ENCODE data around the gene HACE1.
"Not testable (repeated sequence)": the region's sequence is repeated elsewhere in the genome, so short reads cannot be mapped to it uniquely, and the experiment has no call there.

HACE1 gene

DNA sequence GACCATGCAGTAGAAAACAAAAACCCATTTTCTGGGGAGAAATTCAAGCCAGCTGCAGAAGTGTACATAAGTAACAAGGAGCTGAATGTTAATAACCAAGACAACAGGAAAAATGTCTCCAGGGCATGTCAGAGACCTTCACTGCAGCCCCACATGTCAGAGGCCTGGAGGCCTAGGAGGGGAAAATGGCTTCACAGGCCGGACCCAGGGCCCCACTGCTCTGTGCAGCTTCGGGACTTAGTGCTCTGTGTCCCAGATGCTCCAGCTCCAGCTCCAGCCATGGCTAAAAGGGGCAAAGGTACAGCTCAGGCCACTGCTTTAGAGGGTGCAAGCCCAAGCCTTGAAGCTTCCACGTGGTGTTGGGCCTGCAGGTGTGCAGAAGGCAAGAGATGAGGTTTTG is 43.6 kb downstream of the HACE1 start:
- no peak for DNase-seq (ENCODE audit: low read depth)
- no peak overlapping the region for H3K4me3 ChIP-seq (ENCODE audit: low read length)
- TF ChIP-seq, protein P1, sequence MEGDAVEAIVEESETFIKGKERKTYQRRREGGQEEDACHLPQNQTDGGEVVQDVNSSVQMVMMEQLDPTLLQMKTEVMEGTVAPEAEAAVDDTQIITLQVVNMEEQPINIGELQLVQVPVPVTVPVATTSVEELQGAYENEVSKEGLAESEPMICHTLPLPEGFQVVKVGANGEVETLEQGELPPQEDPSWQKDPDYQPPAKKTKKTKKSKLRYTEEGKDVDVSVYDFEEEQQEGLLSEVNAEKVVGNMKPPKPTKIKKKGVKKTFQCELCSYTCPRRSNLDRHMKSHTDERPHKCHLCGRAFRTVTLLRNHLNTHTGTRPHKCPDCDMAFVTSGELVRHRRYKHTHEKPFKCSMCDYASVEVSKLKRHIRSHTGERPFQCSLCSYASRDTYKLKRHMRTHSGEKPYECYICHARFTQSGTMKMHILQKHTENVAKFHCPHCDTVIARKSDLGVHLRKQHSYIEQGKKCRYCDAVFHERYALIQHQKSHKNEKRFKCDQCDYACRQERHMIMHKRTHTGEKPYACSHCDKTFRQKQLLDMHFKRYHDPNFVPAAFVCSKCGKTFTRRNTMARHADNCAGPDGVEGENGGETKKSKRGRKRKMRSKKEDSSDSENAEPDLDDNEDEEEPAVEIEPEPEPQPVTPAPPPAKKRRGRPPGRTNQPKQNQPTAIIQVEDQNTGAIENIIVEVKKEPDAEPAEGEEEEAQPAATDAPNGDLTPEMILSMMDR (conservative IDR thresholded peaks at IDR 0.05; ENCODE audit: low read depth, low read length): no peak

DNA sequence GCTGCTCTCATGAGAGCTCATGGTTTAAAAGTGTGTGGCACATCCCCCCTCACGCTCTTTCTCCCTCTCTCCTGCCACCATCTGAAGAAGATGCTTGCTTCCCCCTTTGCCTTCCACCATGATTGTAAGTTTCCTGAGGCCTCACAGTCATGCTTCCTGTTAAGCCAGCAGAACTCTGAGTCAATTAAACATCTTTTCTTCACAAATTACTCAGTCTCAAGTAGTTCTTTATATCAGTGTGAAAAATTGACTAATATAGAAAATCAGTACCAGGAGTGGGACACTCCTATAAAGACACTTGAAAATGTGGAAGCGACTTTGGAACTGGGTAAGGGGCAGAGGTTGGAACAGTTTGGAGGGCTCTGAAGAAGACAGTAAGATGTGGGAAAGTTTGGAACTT is 45.0 kb downstream of the HACE1 start:
- H3K4me3 ChIP-seq (ENCODE audit: low read length): no peak overlapping the region
- TF ChIP-seq, protein P1 (conservative IDR thresholded peaks at IDR 0.05; ENCODE audit: low read depth, low read length): no peak
- DNase-seq (ENCODE audit: low read depth): no peak

DNA sequence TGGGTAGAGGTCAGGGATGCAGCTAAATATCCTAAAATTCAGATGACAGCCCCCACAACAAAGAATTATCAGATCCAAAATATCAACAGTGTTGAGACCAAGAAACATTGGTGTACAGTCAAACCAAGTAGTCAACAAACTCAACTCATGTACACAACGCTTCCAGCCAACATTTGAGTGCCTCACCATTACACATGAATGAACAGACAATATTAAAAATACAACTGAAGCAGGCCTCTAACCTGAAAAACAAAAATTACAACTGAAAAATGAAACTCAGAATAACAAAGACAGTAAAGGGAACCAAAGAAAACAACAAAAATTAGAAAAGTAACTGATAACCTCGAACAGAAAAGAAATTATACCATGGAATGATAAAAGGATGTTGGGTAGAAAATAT is 46.2 kb downstream of the HACE1 start:
- TF ChIP-seq, protein P1 (conservative IDR thresholded peaks at IDR 0.05; ENCODE audit: low read depth, low read length): no peak
- H3K4me3 ChIP-seq (ENCODE audit: low read length): no peak overlapping the region

DNA sequence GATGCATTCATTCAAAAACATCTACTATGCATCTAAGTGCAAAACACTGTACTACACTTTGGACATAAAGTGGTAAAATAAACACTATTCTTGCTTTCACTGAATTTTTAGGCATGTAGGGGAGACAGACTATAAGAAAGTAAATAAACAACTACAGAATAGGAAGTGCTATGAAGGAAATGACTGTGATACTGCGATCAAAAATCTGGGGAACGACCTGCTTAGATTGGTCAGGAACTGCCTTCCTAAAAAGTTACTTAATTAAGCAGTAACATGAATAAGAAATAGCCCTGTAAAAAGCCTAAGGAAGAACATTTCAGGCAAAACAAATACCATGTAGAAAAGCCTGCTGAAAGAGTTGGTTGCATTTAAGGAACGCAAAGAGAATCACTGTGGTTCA is 50.6 kb downstream of the HACE1 start:
- no peak overlapping the region for H3K4me3 ChIP-seq (ENCODE audit: low read length)
- TF ChIP-seq, protein P1 (conservative IDR thresholded peaks at IDR 0.05; ENCODE audit: low read depth, low read length): no peak
- no peak for DNase-seq (ENCODE audit: low read depth)

More for the DNA sequence above, 46.2 kb downstream of the HACE1 start:
- DNase-seq (ENCODE audit: low read depth): no peak

DNA sequence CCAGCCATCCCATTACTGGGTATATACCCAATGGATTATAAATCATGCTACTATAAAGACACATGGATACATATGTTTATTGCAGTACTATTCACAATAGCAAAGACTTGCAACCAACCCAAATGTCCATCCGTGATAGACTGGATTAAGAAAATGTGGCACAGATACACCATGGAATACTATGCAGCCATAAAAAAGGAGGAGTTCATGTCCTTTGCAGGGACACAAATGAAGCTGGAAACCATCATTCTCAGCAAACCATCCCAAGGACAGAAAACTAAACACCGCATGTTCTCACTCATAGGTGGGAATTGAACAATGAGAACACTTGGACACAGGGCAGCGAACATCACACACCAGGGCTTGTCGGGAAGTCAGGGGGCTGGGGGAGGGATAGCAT is 54.4 kb downstream of the HACE1 start:
- not testable (repeated sequence) for H3K4me3 ChIP-seq (ENCODE audit: low read length); DNase-seq (ENCODE audit: low read depth)

DNA sequence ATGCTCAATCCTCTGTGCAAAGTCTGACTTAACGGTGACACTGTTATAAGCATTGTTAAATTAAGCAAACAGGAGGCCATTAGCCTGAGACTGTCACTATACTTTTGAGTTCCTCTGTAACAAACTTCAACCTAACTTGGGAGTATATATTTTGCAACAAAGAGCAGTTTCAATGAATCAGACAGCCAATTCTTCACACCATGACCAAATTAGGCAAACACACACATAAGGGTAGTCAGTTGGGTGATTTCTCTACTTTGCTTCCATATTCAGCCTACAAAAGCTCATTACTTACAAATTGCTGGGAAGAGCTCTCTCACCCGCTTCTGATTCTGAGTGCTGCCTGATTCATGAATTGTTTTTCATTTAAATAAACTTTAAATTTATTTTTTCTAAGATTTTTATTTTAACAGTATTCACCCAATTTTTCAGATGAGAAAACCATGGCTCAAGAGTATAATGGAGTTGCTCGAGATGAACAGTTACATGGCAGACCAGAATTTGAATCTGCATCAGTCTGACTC is 60.5 kb downstream of the HACE1 start:
- no peak for DNase-seq (ENCODE audit: low read depth)
- no peak overlapping the region for H3K4me3 ChIP-seq (ENCODE audit: low read length)
- TF ChIP-seq, protein P1 (conservative IDR thresholded peaks at IDR 0.05; ENCODE audit: low read depth, low read length): no peak

DNA sequence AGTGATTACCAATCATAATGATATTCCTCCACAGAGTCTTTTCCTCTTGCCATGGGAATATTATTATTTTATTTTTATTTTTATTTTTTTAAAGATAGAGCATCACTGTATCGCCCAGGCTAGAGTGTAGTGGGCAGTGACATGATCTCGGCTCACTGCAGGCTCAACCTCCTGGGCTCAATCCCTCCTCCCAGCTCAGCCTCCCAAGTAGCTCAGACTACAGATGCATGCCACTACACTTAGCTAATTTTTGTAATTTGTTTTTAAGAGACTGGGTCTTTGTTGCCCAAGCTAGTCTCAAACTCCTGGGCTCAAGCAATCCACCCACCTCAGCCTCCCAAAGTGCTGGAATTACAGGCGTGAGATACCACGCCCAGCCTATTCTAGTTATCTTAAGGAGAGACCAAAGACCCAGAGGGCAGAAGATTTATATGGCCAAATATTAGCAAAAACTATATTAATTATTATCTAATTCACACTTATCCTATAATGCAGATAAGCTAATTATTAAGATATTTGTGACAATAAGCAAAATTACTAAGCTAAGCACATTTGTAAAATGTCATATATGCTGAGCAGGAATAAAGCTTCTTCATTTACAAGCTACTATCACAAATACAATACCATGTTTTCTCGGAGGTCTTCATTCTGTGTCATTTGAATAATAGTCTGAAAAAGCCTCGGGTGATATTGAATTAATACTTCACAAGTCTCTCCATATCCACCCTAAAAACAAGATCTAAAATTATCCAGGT is 63.5 kb downstream of the HACE1 start:
- TF ChIP-seq, protein P1 (conservative IDR thresholded peaks at IDR 0.05; ENCODE audit: low read depth, low read length): no peak
- no peak overlapping the region for H3K4me3 ChIP-seq (ENCODE audit: low read length)
- no peak for DNase-seq (ENCODE audit: low read depth)

All from retinal pigment epithelial cell (primary cell).